Esophagus squamous epithelium (tissue), 5 donors: ENCODE results near the gene POU2F2. TPM values are rescaled to one million over a fixed set of nuclear protein-coding genes. Genes with fewer than 3 reads are reported as not detected.

Experiments
- DNase-seq: peaks from one replicate; lab custom pipeline; 2025; lab: John Stamatoyannopoulos, UW
- H3K27ac ChIP-seq, 4 donors: fragments of 200-600 bp; sonication (generic); one replicate each; pipeline ENCODE4 v1.5.1; 2016 to 2019; ENCODE audit warnings: mild to moderate bottlenecking in 1 of 4
- H3K27me3 ChIP-seq, 4 donors: fragments of 200-600 bp; sonication (generic); 1 replicate in 3 of 4; 2 replicates in 1 of 4; pipeline versions ENCODE4 v1.5.1 to v1.6.0; 2017 to 2021; ENCODE audit warnings: antibody characterized with exemption in 1 of 4
- H3K36me3 ChIP-seq, 3 donors: fragments of 200-600 bp; sonication (generic); one replicate each; pipeline ENCODE4 v1.5.1; 2016 to 2019
- H3K4me1 ChIP-seq, 3 donors: fragments of 200-600 bp; sonication (generic); one replicate each; pipeline ENCODE4 v1.5.1; 2017 to 2019
- H3K4me3 ChIP-seq, 4 donors: fragments of 200-600 bp; sonication (generic); 1 replicate in 3 of 4; 2 replicates in 1 of 4; pipeline ENCODE4 v1.5.1; 2016 to 2019; ENCODE audit warnings: mild to moderate bottlenecking in 2 of 4, moderate library complexity in 1 of 4
- H3K9me3 ChIP-seq, 3 donors: fragments of 200-600 bp; sonication (generic); one replicate each; pipeline ENCODE4 v1.5.1; 2016 to 2019
- CTCF ChIP-seq, 6 experiments: fragments of 450-650 bp in 4 of 6; fragments of 200-600 bp in 2 of 6; sonication (generic) in 2 of 6; IDR thresholded peaks; one replicate each; pipeline ENCODE4 v1.5.1; 2016 to 2019; ENCODE audit warnings: antibody characterized with exemption in 6 of 6, mild to moderate bottlenecking in 4 of 6, moderate library complexity in 4 of 6
- POLR2A ChIP-seq, 4 donors: fragments of 450-650 bp; IDR thresholded peaks; one replicate each; pipeline ENCODE4 v1.6.1; 2017; ENCODE audit warnings: antibody characterized with exemption in 4 of 4, mild to moderate bottlenecking in 4 of 4, moderate library complexity in 3 of 4
- WGBS, 2 donors: methylation state at CpG; one replicate each; pipeline ENCODE4 v1.1.5; 2018; 5-methylcytosine and 5-hydroxymethylcytosine counted together
- intact Hi-C: fragments of 100-400 bp; cut with DNase I; formaldehyde crosslinking; loops from one replicate; pipeline ENCODE4 v1.15.0; 2022
- total RNA-seq, 4 donors: library from RNA; depleted of rRNA; stranded (reverse); fragments of >200 nt; gene quantifications; one replicate each; pipeline ENCODE4 v1.1.0, GENCODE V29; 2016
- donor health status: DM: yes; HTN: yes; CAD: no.

The POU2F2 gene
- total RNA-seq, result under 1 TPM in 3 of 4 donors, not detected in 1; 0.18 to 0.67 (median 0.57) TPM

- intact Hi-C loops, result loop anchor here (5.0 to 10.0 kb wide), 3 partner anchors 45 to 193 kb away; partner anchors contain the start of gene MEGF8
- Histone ChIP-seq H3K36me3 (no peaks in the 10 kb centered on the region), H3K9me3 (no peaks in the 10 kb centered on the region), H3K4me1 (peaks cover 9 to 39% (median 27%) of the 10 kb centered on the region in 3 donors), H3K27me3 (peaks cover 6 to 53% (median 7%) of the 10 kb centered on the region in 4 donors), H3K27ac (peak within 1 kb of the TSS in 3 of 4 donors; percentile 19 to 49 (median 33)), H3K4me3 (peak within 1 kb of the TSS; percentile 3 to 58 (median 28))
- no peak for DNase-seq
- 4 to 20% methylated on average over 4 to 6 of the region's 16 CpGs for WGBS, 2 donors
- TF ChIP-seq CTCF (IDR thresholded peaks at IDR 0.05), result no peak
- peak in 1 of 4 donors; percentile 46 for TF ChIP-seq POLR2A (IDR thresholded peaks at IDR 0.05)
Observed at GRCh38 chr19:42132030-42132628, at the start of gene POU2F2. Gene POU2F2, minus strand, starts transcription at chr19:42132446. Its CDS starts 35 bp downstream, at chr19:42132411.

- no peak for TF ChIP-seq POLR2A (IDR thresholded peaks at IDR 0.05)
- no peak for TF ChIP-seq CTCF (IDR thresholded peaks at IDR 0.05)
- intact Hi-C loops, result loop anchor here (5.0 kb wide), 1 partner anchor 47 kb away; the partner anchor contains the start of gene POU2F2
- peaks cover 15 to 87% (median 28%) of the 10 kb centered on the region in 4 donors for H3K27me3 ChIP-seq
- no peak overlapping the region for H3K4me3 ChIP-seq
- H3K27ac ChIP-seq, result no peak overlapping the region
- peaks cover 0 to 22% (median 8%) of the 10 kb centered on the region in 3 donors for H3K4me1 ChIP-seq
- DNase-seq, result no peak
- 7 to 17% methylated on average over 12 to 13 of the region's 13 CpGs for WGBS, 2 donors
- no peaks in the 10 kb centered on the region for H3K9me3 ChIP-seq
- H3K36me3 ChIP-seq, result no peaks in the 10 kb centered on the region
Observed at GRCh38 chr19:42178791-42179674, 46.8 kb upstream of the POU2F2 start.

- H3K4me3 ChIP-seq, result no peak overlapping the region
- intact Hi-C loops, result loop anchor here (5.0 kb wide), 1 partner anchor 45 kb away; the partner anchor contains the start of gene POU2F2
- WGBS, 2 donors, result 27 to 31% methylated on average over 3 of the region's 3 CpGs
- no peak for TF ChIP-seq POLR2A (IDR thresholded peaks at IDR 0.05)
- no peak for TF ChIP-seq CTCF (IDR thresholded peaks at IDR 0.05)
- H3K27me3 ChIP-seq, result peaks cover 15 to 100% (median 28%) of the 10 kb centered on the region in 4 donors
- H3K36me3 ChIP-seq, result no peaks in the 10 kb centered on the region
- no peaks in the 10 kb centered on the region for H3K9me3 ChIP-seq
- DNase-seq, result no peak
- no peak overlapping the region for H3K27ac ChIP-seq
- H3K4me1 ChIP-seq, result peaks cover 0 to 22% (median 8%) of the 10 kb centered on the region in 3 donors
Observed at GRCh38 chr19:42177686-42178019, 45.4 kb upstream of the POU2F2 start.

- Histone ChIP-seq H3K9me3 (no peaks in the 10 kb centered on the region), H3K27ac (peak overlapping the region in 1 of 4 donors; percentile 33), H3K36me3 (no peaks in the 10 kb centered on the region), H3K27me3 (peaks cover 15 to 100% (median 28%) of the 10 kb centered on the region in 4 donors), H3K4me3 (peak overlapping the region; percentile 22 to 69 (median 46)), H3K4me1 (peaks cover 0 to 22% (median 8%) of the 10 kb centered on the region in 3 donors)
- no peak for TF ChIP-seq POLR2A (IDR thresholded peaks at IDR 0.05)
- peak in 3 of 6 experiments; percentile 22 to 45 (median 36) for TF ChIP-seq CTCF (IDR thresholded peaks at IDR 0.05)
- intact Hi-C loops, result loop anchor here (5.0 kb wide), 1 partner anchor 45 kb away; the partner anchor contains the start of gene POU2F2
- WGBS, 2 donors, result 3 to 6% methylated on average over 9 to 15 of the region's 66 CpGs
- DNase-seq, result no peak
Observed at GRCh38 chr19:42176990-42177685, 44.9 kb upstream of the POU2F2 start.
